ENCODE data around the gene CDIPT.

DNA sequence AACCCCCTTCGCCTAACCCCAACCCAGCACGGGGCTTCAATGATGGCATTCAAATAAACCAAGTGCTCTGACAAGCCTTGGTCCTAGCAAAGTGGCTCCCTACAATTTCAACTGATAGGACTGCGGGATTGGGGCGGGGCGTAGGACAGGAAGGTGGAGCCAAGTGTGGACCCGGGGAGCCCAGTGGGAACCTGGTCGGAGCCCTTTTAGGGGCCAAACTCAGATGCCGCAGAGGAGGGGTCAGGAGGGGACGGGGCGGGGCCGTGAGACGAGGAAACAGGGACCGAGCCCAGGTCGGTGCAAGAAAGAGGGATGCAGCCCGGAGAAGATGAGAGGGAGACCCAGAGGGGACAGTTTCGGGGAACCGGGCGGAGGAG is 13.2 kb upstream of the CDIPT start:
- TF ChIP-seq, protein P1, sequence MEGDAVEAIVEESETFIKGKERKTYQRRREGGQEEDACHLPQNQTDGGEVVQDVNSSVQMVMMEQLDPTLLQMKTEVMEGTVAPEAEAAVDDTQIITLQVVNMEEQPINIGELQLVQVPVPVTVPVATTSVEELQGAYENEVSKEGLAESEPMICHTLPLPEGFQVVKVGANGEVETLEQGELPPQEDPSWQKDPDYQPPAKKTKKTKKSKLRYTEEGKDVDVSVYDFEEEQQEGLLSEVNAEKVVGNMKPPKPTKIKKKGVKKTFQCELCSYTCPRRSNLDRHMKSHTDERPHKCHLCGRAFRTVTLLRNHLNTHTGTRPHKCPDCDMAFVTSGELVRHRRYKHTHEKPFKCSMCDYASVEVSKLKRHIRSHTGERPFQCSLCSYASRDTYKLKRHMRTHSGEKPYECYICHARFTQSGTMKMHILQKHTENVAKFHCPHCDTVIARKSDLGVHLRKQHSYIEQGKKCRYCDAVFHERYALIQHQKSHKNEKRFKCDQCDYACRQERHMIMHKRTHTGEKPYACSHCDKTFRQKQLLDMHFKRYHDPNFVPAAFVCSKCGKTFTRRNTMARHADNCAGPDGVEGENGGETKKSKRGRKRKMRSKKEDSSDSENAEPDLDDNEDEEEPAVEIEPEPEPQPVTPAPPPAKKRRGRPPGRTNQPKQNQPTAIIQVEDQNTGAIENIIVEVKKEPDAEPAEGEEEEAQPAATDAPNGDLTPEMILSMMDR (IDR thresholded peaks at IDR 0.05; ENCODE audit: insufficient read depth, low read depth, low read length): no peak
- no peak for TF ChIP-seq EZH2 (IDR thresholded peaks at IDR 0.05; ENCODE audit: insufficient read depth, low read length)
